IMR-90 (cell line): ENCODE results near the gene LAGE3. TPM values are rescaled to one million over a fixed set of nuclear protein-coding genes. Genes with fewer than 3 reads are reported as not detected.

Source experiments
- ATAC-seq: fragments of 200-7000 bp; cut with Tn5 transposase; 2 replicates; pipeline ENCODE4 v1.9.1; 2020; ENCODE audit warnings: low read depth, mild to moderate bottlenecking, moderate library complexity
- BruUV-seq: library from RNA; stranded (reverse); fragments of 400-500 nt; replicated peaks from 2 replicates; lab custom pipeline; 2021; lab: Mats Ljungman, UMichigan
- CTCF ChIA-PET: fragments of 300-600 bp; formaldehyde crosslinking; extraction: SDS; loops from one replicate; lab custom pipeline; 2021; ENCODE audit warnings: antibody characterized with exemption; lab: Yijun Ruan, JAX
- POLR2A ChIA-PET: fragments of 300-600 bp; sonication (Branson Sonifier 250); formaldehyde crosslinking; loops from one replicate; lab custom pipeline; 2022; ENCODE audit warnings: antibody characterized with exemption; ENCODE audit not compliant: unreplicated experiment; lab: Charles Lee
- DNase-seq: peaks from one replicate; pipeline ENCODE4 v3.0.0; 2013
- H2AFZ ChIP-seq: replicated peaks from 2 replicates; pipeline ENCODE3; 2013; ENCODE audit warnings: low read length, mild to moderate bottlenecking; ENCODE audit not compliant: poor library complexity
- H2AK5ac ChIP-seq: 2 replicates; pipeline ENCODE4 v1.6.1; 2013; ENCODE audit warnings: low read depth, low read length, inconsistent platforms
- H2AK9ac ChIP-seq: replicated peaks from 2 replicates; pipeline ENCODE3; 2013; ENCODE audit warnings: mild to moderate bottlenecking, low read depth, low read length, moderate library complexity; ENCODE audit not compliant: poor library complexity
- H2BK120ac ChIP-seq: 2 replicates; pipeline ENCODE4 v1.6.1; 2013; ENCODE audit warnings: low read depth, low read length, inconsistent platforms
- H2BK15ac ChIP-seq: 3 replicates; pipeline ENCODE4 v1.6.1; 2013; ENCODE audit warnings: low read depth, low read length, inconsistent platforms
- H2BK20ac ChIP-seq: 2 replicates; pipeline ENCODE4 v1.6.1; 2013; ENCODE audit warnings: low read depth, mild to moderate bottlenecking, inconsistent platforms, low read length, moderate library complexity
- H2BK5ac ChIP-seq: 2 replicates; pipeline ENCODE4 v1.6.1; 2013; ENCODE audit warnings: mild to moderate bottlenecking, low read depth, low read length, inconsistent platforms; ENCODE audit not compliant: poor library complexity, severe bottlenecking
- H3K14ac ChIP-seq: replicated peaks from 2 replicates; pipeline ENCODE4 v1.6.1; 2013; ENCODE audit warnings: low read depth, low read length, inconsistent platforms
- H3K18ac ChIP-seq: 2 replicates; pipeline ENCODE4 v1.6.1; 2013; ENCODE audit warnings: low read depth, low read length, control low read depth
- H3K23ac ChIP-seq: 2 replicates; pipeline ENCODE4 v1.6.1; 2013; ENCODE audit warnings: low read depth, low read length, inconsistent platforms
- H3K27ac ChIP-seq: 2 replicates; pipeline ENCODE4 v1.5.1; 2013; ENCODE audit warnings: mild to moderate bottlenecking, control low read depth, low read length; ENCODE audit not compliant: insufficient read depth
- H3K27me3 ChIP-seq: 2 replicates; pipeline ENCODE4 v1.6.1; 2013; ENCODE audit warnings: low read length; ENCODE audit not compliant: control insufficient read depth, insufficient read depth
- H3K36me3 ChIP-seq: 2 replicates; pipeline ENCODE4 v1.6.1; 2013; ENCODE audit warnings: low read length, mixed read lengths; ENCODE audit not compliant: control insufficient read depth, insufficient read depth
- H3K4ac ChIP-seq: 2 replicates; pipeline ENCODE4 v1.6.1; 2013; ENCODE audit warnings: low read depth, low read length, inconsistent platforms
- H3K4me1 ChIP-seq: 2 replicates; pipeline ENCODE4 v1.6.1; 2013; ENCODE audit warnings: low read length, mixed read lengths; ENCODE audit not compliant: control insufficient read depth, insufficient read depth
- H3K4me2 ChIP-seq: 2 replicates; pipeline ENCODE4 v1.6.1; 2013; ENCODE audit warnings: low read depth, mild to moderate bottlenecking, control low read depth, low read length, moderate library complexity
- H3K4me3 ChIP-seq: 2 replicates; pipeline ENCODE4 v1.5.1; 2013; ENCODE audit warnings: low read depth, mild to moderate bottlenecking, control low read depth, low read length, moderate library complexity; ENCODE audit not compliant: insufficient read depth
- H3K56ac ChIP-seq: 2 replicates; pipeline ENCODE4 v1.6.1; 2013; ENCODE audit warnings: low read length, inconsistent platforms; ENCODE audit not compliant: insufficient read depth; ENCODE audit errors: extremely low read depth
- H3K79me1 ChIP-seq, 2 experiments: 2 replicates each; pipeline ENCODE4 v1.6.1; 2013; ENCODE audit warnings: low read length in 2 of 2, inconsistent platforms in 1 of 2, low read depth in 1 of 2
- H3K9ac ChIP-seq: 2 replicates; pipeline ENCODE4 v1.6.1; 2013; ENCODE audit warnings: low read depth, low read length, control low read depth
- H3K9me1 ChIP-seq: 2 replicates; pipeline ENCODE4 v1.6.1; 2013; ENCODE audit warnings: low read length, inconsistent platforms; ENCODE audit not compliant: insufficient read depth
- H3K9me3 ChIP-seq: 2 replicates; pipeline ENCODE4 v1.6.1; 2013; ENCODE audit warnings: low read length; ENCODE audit not compliant: control insufficient read depth, insufficient read depth
- H4K20me1 ChIP-seq: 2 replicates; pipeline ENCODE4 v1.6.1; 2013; ENCODE audit warnings: low read length, inconsistent platforms; ENCODE audit not compliant: insufficient read depth
- H4K5ac ChIP-seq: 2 replicates; pipeline ENCODE4 v1.6.1; 2013; ENCODE audit warnings: mild to moderate bottlenecking, low read depth, low read length, control low read depth
- H4K8ac ChIP-seq, 2 experiments: 2 replicates each; pipeline ENCODE4 v1.6.1; 2013; ENCODE audit warnings: low read depth in 2 of 2, low read length in 2 of 2, control low read depth in 1 of 2, inconsistent platforms in 1 of 2
- H4K91ac ChIP-seq: 2 replicates; pipeline ENCODE4 v1.6.1; 2013; ENCODE audit warnings: low read depth, low read length, inconsistent platforms; ENCODE audit not compliant: insufficient read depth
- BHLHE40 ChIP-seq: fragments of 150-350 bp; IDR thresholded peaks from 2 replicates; pipeline ENCODE4 v1.6.1; 2016; ENCODE audit warnings: mild to moderate bottlenecking, low read depth, low read length
- CEBPB ChIP-seq: IDR thresholded peaks from 2 replicates; pipeline ENCODE4 v1.6.1; 2012; ENCODE audit warnings: low read depth, low read length, improper control_type of control experiment
- CHD1 ChIP-seq: IDR thresholded peaks from 2 replicates; pipeline ENCODE4 v1.6.1; 2012; ENCODE audit warnings: low read depth, low read length, improper control_type of control experiment
- MXI1 ChIP-seq: IDR thresholded peaks from 2 replicates; pipeline ENCODE4 v1.6.1; 2012; ENCODE audit warnings: low read depth, mild to moderate bottlenecking, low read length, moderate library complexity, borderline replicate concordance
- NFE2L2 ChIP-seq: fragments of 150-350 bp; IDR thresholded peaks from 2 replicates; pipeline ENCODE4 v1.6.1; 2016; ENCODE audit warnings: low read depth, mild to moderate bottlenecking, low read length
- RAD21 ChIP-seq: IDR thresholded peaks from 2 replicates; pipeline ENCODE4 v1.6.1; 2012; ENCODE audit warnings: low read length, improper control_type of control experiment
- RFX5 ChIP-seq: IDR thresholded peaks from 2 replicates; pipeline ENCODE4 v1.8.0; 2012; ENCODE audit warnings: low read depth, mild to moderate bottlenecking, low read length, moderate library complexity
- SMC3 ChIP-seq: fragments of 150-350 bp; IDR thresholded peaks from 2 replicates; pipeline ENCODE4 v1.6.1; 2016; ENCODE audit warnings: low read depth, mild to moderate bottlenecking, antibody characterized with exemption, low read length, moderate library complexity
- WGBS, 2 experiments: methylation state at CpG; one replicate each; pipeline versions ENCODE4 v1.1.5 to v1.1.7; 2013; ENCODE audit warnings: missing lambda C conversion rate in 2 of 2; ENCODE audit not compliant: insufficient read length in 1 of 2; ENCODE audit errors: extremely low coverage in 2 of 2; 5-methylcytosine and 5-hydroxymethylcytosine counted together
- dilution Hi-C: fragments of 300-500 bp; cut with HindIII; formaldehyde crosslinking; loops from one replicate; pipeline ENCODE4 v1.14.3; 2018; ENCODE audit warnings: low sequenced_read_pairs; ENCODE audit not compliant: unreplicated experiment
- in situ Hi-C: fragments of 300-500 bp; cut with MboI; formaldehyde crosslinking; loops from 3 replicates; pipeline ENCODE4 v1.14.3; 2019; ENCODE audit warnings: low sequenced_read_pairs, inconsistent platforms, mixed read lengths
- intact Hi-C: fragments of 100-400 bp; cut with micrococcal nuclease; formaldehyde crosslinking; loops from 2 replicates; pipeline ENCODE4 v1.10.0; 2022
- polyA plus RNA-seq, 3 experiments: library from polyadenylated mRNA; depleted of rRNA; stranded (reverse); fragments of >200 nt; gene quantifications; 2 replicates each; pipeline ENCODE4 v1.2.3, GENCODE V29; 2012; ENCODE audit warnings: low replicate concordance in 1 of 3
- total RNA-seq: library from RNA; depleted of rRNA; stranded (reverse); fragments of >200 nt; gene quantifications from 2 replicates; pipeline ENCODE4 v1.2.3, GENCODE V29; 2012
- TF ChIP-seq, protein P1 (sequence below): fragments of 150-350 bp; IDR thresholded peaks from 2 replicates; pipeline ENCODE4 v1.6.1; 2016; ENCODE audit warnings: low read depth, mild to moderate bottlenecking, low read length, moderate library complexity, borderline replicate concordance

LAGE3 gene
- total and polyA plus RNA-seq, 2 of the 4 experiments (the other 2 are of a cell fraction): 3.6 to 14.8 TPM

DNA sequence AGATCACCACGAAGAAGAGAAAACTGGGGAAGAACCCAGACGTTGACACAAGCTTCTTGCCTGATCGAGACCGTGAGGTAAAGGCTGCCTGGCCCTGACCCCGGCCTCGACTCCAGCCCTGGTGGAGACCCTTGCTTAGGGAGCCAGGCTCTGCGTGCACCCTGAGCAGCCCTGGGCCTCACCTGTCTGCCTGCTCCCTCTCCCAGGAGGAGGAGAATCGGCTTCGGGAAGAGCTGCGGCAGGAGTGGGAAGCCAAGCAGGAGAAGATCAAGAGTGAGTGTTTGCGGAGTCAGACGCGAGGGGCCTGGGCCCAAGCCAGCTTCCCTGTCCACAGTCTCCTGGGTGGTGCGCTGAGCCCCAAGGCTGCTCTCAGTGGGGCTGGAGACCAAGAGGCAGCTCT, 30.6 kb downstream of the LAGE3 start:
- H2BK5ac ChIP-seq: no peak overlapping the region

More for the DNA sequence above, 30.6 kb downstream of the LAGE3 start:
- Histone ChIP-seq H2BK15ac (no peak overlapping the region), H3K79me1 (peaks cover 0 to 32% of the 10 kb centered on the region in 2 experiments; a peak in 2 of 4 replicates), H3K4me1 (peaks cover 8% of the 10 kb centered on the region; the same call in 1 of the 2 replicates), H2AK5ac (no peak overlapping the region), H2BK120ac (no peak overlapping the region), H2AFZ (no peak overlapping the region), H3K36me3 (peaks cover 47% of the 10 kb centered on the region), H3K4ac (no peak overlapping the region), H3K4me3 (no peak overlapping the region), H3K4me2 (no peak overlapping the region), H3K18ac (no peak overlapping the region), H3K27ac (no peak overlapping the region), H4K20me1 (no peaks in the 10 kb centered on the region; the same call in 1 of the 2 replicates), H3K56ac (no peak overlapping the region), H3K23ac (no peak overlapping the region), H3K27me3 (no peaks in the 10 kb centered on the region), H3K9me1 (no peaks in the 10 kb centered on the region), H3K9ac (no peak overlapping the region), H3K14ac (no peak overlapping the region), H2AK9ac (no peak overlapping the region), H3K9me3 (no peaks in the 10 kb centered on the region; the same call in 1 of the 2 replicates), H2BK20ac (no peak overlapping the region), H4K5ac (no peak overlapping the region), H4K91ac (no peak overlapping the region), H4K8ac (no peak overlapping the region)
- in situ Hi-C loops (no loop called here), dilution Hi-C loops (no loop called here), intact Hi-C loops (no loop called here)
- no peak for TF ChIP-seq CEBPB
- no peak for TF ChIP-seq SMC3
- TF ChIP-seq BHLHE40: no peak
- no peak for TF ChIP-seq RAD21
- no peak for TF ChIP-seq MXI1
- TF ChIP-seq, protein P1, sequence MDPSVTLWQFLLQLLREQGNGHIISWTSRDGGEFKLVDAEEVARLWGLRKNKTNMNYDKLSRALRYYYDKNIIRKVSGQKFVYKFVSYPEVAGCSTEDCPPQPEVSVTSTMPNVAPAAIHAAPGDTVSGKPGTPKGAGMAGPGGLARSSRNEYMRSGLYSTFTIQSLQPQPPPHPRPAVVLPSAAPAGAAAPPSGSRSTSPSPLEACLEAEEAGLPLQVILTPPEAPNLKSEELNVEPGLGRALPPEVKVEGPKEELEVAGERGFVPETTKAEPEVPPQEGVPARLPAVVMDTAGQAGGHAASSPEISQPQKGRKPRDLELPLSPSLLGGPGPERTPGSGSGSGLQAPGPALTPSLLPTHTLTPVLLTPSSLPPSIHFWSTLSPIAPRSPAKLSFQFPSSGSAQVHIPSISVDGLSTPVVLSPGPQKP: no peak
- TF ChIP-seq RFX5: no peak
- no peak for TF ChIP-seq CHD1
- no peak for TF ChIP-seq NFE2L2
- no TSS peak for BruUV-seq
- DNase-seq (no peak), ATAC-seq (no peak)
- CTCF ChIA-PET: no interaction called here
- POLR2A ChIA-PET: no interaction called here
- 94% methylated on average over 5 of the region's 14 CpGs; no CpG with 5 or more reads in 1 of the 2 experiments for WGBS, 2 experiments
